Hepatocyte (in vitro differentiated cells): ENCODE results near the gene C14orf119. TPM values are rescaled to one million over a fixed set of nuclear protein-coding genes. Genes with fewer than 3 reads are reported as not detected.

Experiments used
- DNase-seq: peaks from one replicate; pipeline ENCODE4 v3.0.0-alpha.2; 2016; ENCODE audit warnings: low spot score
- H2AFZ ChIP-seq: fragments of 200-600 bp; sonication (generic); 2 replicates; pipeline ENCODE4 v1.6.0; 2016; ENCODE audit warnings: antibody characterized with exemption, mild to moderate bottlenecking
- H3K27ac ChIP-seq: fragments of 200-600 bp; sonication (generic); 2 replicates; pipeline ENCODE4 v1.5.1; 2016; ENCODE audit warnings: mild to moderate bottlenecking
- H3K27me3 ChIP-seq: fragments of 200-600 bp; sonication (generic); 2 replicates; pipeline ENCODE4 v1.6.1; 2016
- H3K36me3 ChIP-seq: fragments of 200-600 bp; sonication (generic); replicated peaks from 2 replicates; pipeline ENCODE4 v1.5.1; 2016; ENCODE audit warnings: low read depth; ENCODE audit not compliant: insufficient read depth
- H3K4me1 ChIP-seq: fragments of 200-600 bp; sonication (generic); 2 replicates; pipeline ENCODE4 v1.5.1; 2016; ENCODE audit warnings: mild to moderate bottlenecking, moderate library complexity; ENCODE audit not compliant: insufficient read depth
- H3K4me2 ChIP-seq: fragments of 200-600 bp; sonication (generic); 2 replicates; pipeline ENCODE4 v1.6.0; 2016
- H3K4me3 ChIP-seq: fragments of 200-600 bp; sonication (generic); 2 replicates; pipeline ENCODE4 v1.5.1; 2016; ENCODE audit warnings: mild to moderate bottlenecking
- H3K79me2 ChIP-seq: fragments of 200-600 bp; sonication (generic); 2 replicates; pipeline ENCODE4 v1.6.0; 2017; ENCODE audit warnings: mild to moderate bottlenecking
- H3K9me2 ChIP-seq: fragments of 200-600 bp; sonication (generic); replicated peaks from 2 replicates; pipeline ENCODE4 v1.6.0; 2017; ENCODE audit warnings: mild to moderate bottlenecking; ENCODE audit not compliant: insufficient read depth
- H3K9me3 ChIP-seq: fragments of 200-600 bp; sonication (generic); 2 replicates; pipeline ENCODE4 v1.5.1; 2016; ENCODE audit warnings: low read depth, mild to moderate bottlenecking
- H4K20me1 ChIP-seq: fragments of 200-600 bp; sonication (generic); 2 replicates; pipeline ENCODE4 v1.6.0; 2016; ENCODE audit warnings: mild to moderate bottlenecking; ENCODE audit not compliant: insufficient read depth, poor library complexity, severe bottlenecking
- CTCF ChIP-seq: fragments of 200-600 bp; sonication (generic); IDR thresholded peaks from 2 replicates; pipeline ENCODE4 v1.5.1; 2016; ENCODE audit warnings: antibody characterized with exemption, mild to moderate bottlenecking; ENCODE audit not compliant: poor library complexity
- EZH2 ChIP-seq: fragments of 200-600 bp; sonication (generic); IDR thresholded peaks from 2 replicates; pipeline ENCODE4 v1.6.1; 2016; ENCODE audit warnings: antibody characterized with exemption, mild to moderate bottlenecking, borderline replicate concordance
- EZH2phosphoT487 ChIP-seq: fragments of 200-600 bp; sonication (generic); IDR thresholded peaks from one replicate; pipeline ENCODE4 v1.6.1; 2018; ENCODE audit warnings: antibody characterized with exemption, mild to moderate bottlenecking, low read depth, moderate library complexity; ENCODE audit not compliant: unreplicated experiment, severe bottlenecking
- WGBS: methylation state at CpG from one replicate; pipeline ENCODE4 v1.1.6; 2016; ENCODE audit warnings: low lambda C conversion rate; ENCODE audit errors: missing lambda C conversion rate; 5-methylcytosine and 5-hydroxymethylcytosine counted together
- polyA plus RNA-seq: library from polyadenylated mRNA; unstranded; fragments of >200 nt; fragmentation: Nextera tagmentation; extraction: Ambion mirVana; gene quantifications from 2 replicates; pipeline ENCODE4 v1.2.1, GENCODE V29; 2016
- total RNA-seq: library from RNA; depleted of rRNA; stranded (reverse); fragments of >200 nt; gene quantifications from 2 replicates; pipeline ENCODE4 v1.2.3, GENCODE V29; 2014

Gene C14orf119
- total and polyA plus RNA-seq, 2 experiments from 2014 or later = 47.7 to 146 TPM

- Histone ChIP-seq H3K9me2 (no peaks in the 10 kb centered on the region), H3K4me3 (no peak overlapping the region), H3K9me3 (no peaks in the 10 kb centered on the region), H3K4me2 (no peak overlapping the region), H3K36me3 (peaks cover 7% of the 10 kb centered on the region), H3K27me3 (no peaks in the 10 kb centered on the region), H2AFZ (no peak overlapping the region), H4K20me1 (no peaks in the 10 kb centered on the region), H3K79me2 (peaks cover 77% of the 10 kb centered on the region), H3K27ac (no peak overlapping the region), H3K4me1 (no peaks in the 10 kb centered on the region)
- TF ChIP-seq EZH2phosphoT487 (no peak), CTCF (no peak), EZH2 (no peak)
- no peak for DNase-seq
- 100% methylated on average over 1 of the region's 1 CpG for WGBS
Observed at GRCh38 chr14:23086565-23086964, 8.7 kb upstream of the C14orf119 start.

GRCh38 chr14:23089498-23090253 lies 5.6 kb upstream of the C14orf119 start:
- H2AFZ ChIP-seq = no peak overlapping the region
- 96% methylated on average over 12 of the region's 12 CpGs for WGBS
- H3K4me3 ChIP-seq = no peak overlapping the region
- no peaks in the 10 kb centered on the region for H3K9me3 ChIP-seq
- no peaks in the 10 kb centered on the region for H3K9me2 ChIP-seq
- no peak overlapping the region for H3K27ac ChIP-seq
- no peak overlapping the region for H3K4me2 ChIP-seq
- H3K79me2 ChIP-seq = peaks cover 78% of the 10 kb centered on the region
- peaks cover 7% of the 10 kb centered on the region for H3K4me1 ChIP-seq
- H3K27me3 ChIP-seq = no peaks in the 10 kb centered on the region
- DNase-seq = no peak
- peaks cover 7% of the 10 kb centered on the region for H3K36me3 ChIP-seq
- TF ChIP-seq EZH2 (no peak), CTCF (no peak), EZH2phosphoT487 (no peak)
- H4K20me1 ChIP-seq = peaks cover 26% of the 10 kb centered on the region

GRCh38 chr14:23090254-23090636 lies 5.1 kb upstream of the C14orf119 start:
- no peaks in the 10 kb centered on the region for H3K27me3 ChIP-seq
- no peak overlapping the region for H3K4me3 ChIP-seq
- peaks cover 7% of the 10 kb centered on the region for H3K36me3 ChIP-seq
- peaks cover 75% of the 10 kb centered on the region for H3K79me2 ChIP-seq
- H4K20me1 ChIP-seq = peaks cover 26% of the 10 kb centered on the region
- H3K27ac ChIP-seq = no peak overlapping the region
- no peaks in the 10 kb centered on the region for H3K9me3 ChIP-seq
- WGBS = 75% methylated on average over 4 of the region's 4 CpGs
- H3K4me2 ChIP-seq = no peak overlapping the region
- H2AFZ ChIP-seq = no peak overlapping the region
- no peaks in the 10 kb centered on the region for H3K9me2 ChIP-seq
- peaks cover 7% of the 10 kb centered on the region for H3K4me1 ChIP-seq
- DNase-seq = no peak
- TF ChIP-seq CTCF (no peak), EZH2 (no peak), EZH2phosphoT487 (no peak)
